ENCODE data around the gene DAGLA.

DNA sequence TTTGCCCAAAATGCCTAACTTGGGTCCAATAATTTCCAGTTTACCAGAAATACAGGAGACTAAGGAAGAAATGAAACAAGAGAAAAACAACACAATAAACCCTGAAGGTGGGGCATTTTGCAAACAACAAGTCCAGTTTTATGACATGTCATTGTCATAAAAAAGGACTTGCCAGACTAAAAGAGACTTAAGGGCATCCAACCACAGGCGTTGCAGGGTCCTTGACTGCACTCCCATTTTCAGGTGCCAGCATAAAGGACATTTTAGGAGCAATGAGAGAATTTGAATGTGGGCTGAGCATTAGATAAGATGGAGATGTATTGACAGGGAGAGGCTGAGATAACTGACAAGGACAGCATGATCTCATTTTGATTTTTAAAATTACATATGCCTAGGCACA is 28.1 kb upstream of the DAGLA start:
- TF ChIP-seq, protein P1, sequence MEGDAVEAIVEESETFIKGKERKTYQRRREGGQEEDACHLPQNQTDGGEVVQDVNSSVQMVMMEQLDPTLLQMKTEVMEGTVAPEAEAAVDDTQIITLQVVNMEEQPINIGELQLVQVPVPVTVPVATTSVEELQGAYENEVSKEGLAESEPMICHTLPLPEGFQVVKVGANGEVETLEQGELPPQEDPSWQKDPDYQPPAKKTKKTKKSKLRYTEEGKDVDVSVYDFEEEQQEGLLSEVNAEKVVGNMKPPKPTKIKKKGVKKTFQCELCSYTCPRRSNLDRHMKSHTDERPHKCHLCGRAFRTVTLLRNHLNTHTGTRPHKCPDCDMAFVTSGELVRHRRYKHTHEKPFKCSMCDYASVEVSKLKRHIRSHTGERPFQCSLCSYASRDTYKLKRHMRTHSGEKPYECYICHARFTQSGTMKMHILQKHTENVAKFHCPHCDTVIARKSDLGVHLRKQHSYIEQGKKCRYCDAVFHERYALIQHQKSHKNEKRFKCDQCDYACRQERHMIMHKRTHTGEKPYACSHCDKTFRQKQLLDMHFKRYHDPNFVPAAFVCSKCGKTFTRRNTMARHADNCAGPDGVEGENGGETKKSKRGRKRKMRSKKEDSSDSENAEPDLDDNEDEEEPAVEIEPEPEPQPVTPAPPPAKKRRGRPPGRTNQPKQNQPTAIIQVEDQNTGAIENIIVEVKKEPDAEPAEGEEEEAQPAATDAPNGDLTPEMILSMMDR (IDR thresholded peaks at IDR 0.05; ENCODE audit: low read length) = no peak
- TF ChIP-seq EZH2 (optimal IDR thresholded peaks at IDR 0.05; ENCODE audit: low read depth, low read length) (no peak), EZH2phosphoT487 (IDR thresholded peaks at IDR 0.05; ENCODE audit: low read length) (no peak)

Measured in MM.1S (cell line).